Subcutaneous abdominal adipose tissue (tissue), 5 donors: ENCODE data around the gene SLC16A6.
A peak's percentile ranks its signal among the peaks of the same experiment; 100 is the strongest.
"Not testable (repeated sequence)": the region's sequence is repeated elsewhere in the genome, so short reads cannot be mapped to it uniquely, and the experiment has no call there.

Source experiments
- H3K27ac ChIP-seq: one replicate; pipeline ENCODE4 v1.7.0; 2013; ENCODE audit warnings: low read depth, mild to moderate bottlenecking, inconsistent platforms, low read length, moderate library complexity
- H3K27me3 ChIP-seq, 5 donors: one replicate each; pipeline ENCODE4 v1.7.0; 2013; ENCODE audit warnings: low read length in 5 of 5, inconsistent platforms in 1 of 5; ENCODE audit not compliant: control insufficient read depth in 5 of 5, insufficient read depth in 4 of 5
- H3K36me3 ChIP-seq, 5 donors: one replicate each; pipeline ENCODE4 v1.7.0; 2013; ENCODE audit warnings: low read length in 5 of 5; ENCODE audit not compliant: control insufficient read depth in 5 of 5, insufficient read depth in 5 of 5
- H3K4me1 ChIP-seq, 5 donors: one replicate each; pipeline ENCODE4 v1.7.0; 2013; ENCODE audit warnings: low read length in 5 of 5, mild to moderate bottlenecking in 3 of 5, moderate library complexity in 1 of 5; ENCODE audit not compliant: control insufficient read depth in 5 of 5, insufficient read depth in 5 of 5
- H3K4me3 ChIP-seq, 5 donors: one replicate each; pipeline ENCODE4 v1.7.0; 2013; ENCODE audit warnings: low read length in 5 of 5, low read depth in 1 of 5
- H3K9ac ChIP-seq, 5 donors: one replicate each; pipeline ENCODE4 v1.7.0; 2013; ENCODE audit warnings: low read length in 5 of 5, mild to moderate bottlenecking in 4 of 5, moderate library complexity in 3 of 5
- H3K9me3 ChIP-seq, 5 donors: one replicate each; pipeline ENCODE4 v1.7.0; 2013; ENCODE audit warnings: low read length in 5 of 5; ENCODE audit not compliant: control insufficient read depth in 5 of 5
- donor health status: healthy.
- donor health status: healthy.
- donor health status: healthy.
- donor health status: healthy.
- donor health status: healthy.

The SLC16A6 gene

GRCh38 chr17:68292689-68293040, 1.7 kb upstream of the SLC16A6 start:
- peaks cover 3 to 36% (median 17%) of the 10 kb centered on the region in 5 donors for H3K27me3 ChIP-seq
- no peak overlapping the region for H3K27ac ChIP-seq
- H3K9ac ChIP-seq = no peak overlapping the region
- peaks cover 0 to 30% (median 24%) of the 10 kb centered on the region in 5 donors for H3K4me1 ChIP-seq
- no peaks in the 10 kb centered on the region for H3K9me3 ChIP-seq
- peak overlapping the region in 4 of 5 donors; percentile 48 to 72 (median 67) for H3K4me3 ChIP-seq
- no peaks in the 10 kb centered on the region for H3K36me3 ChIP-seq

GRCh38 chr17:68291836-68292688, 1.1 kb upstream of the SLC16A6 start:
- H3K27ac ChIP-seq = no peak overlapping the region
- H3K9me3 ChIP-seq = no peaks in the 10 kb centered on the region
- H3K4me3 ChIP-seq = peak overlapping the region; percentile 48 to 76 (median 69)
- H3K27me3 ChIP-seq = peaks cover 3 to 36% (median 17%) of the 10 kb centered on the region in 5 donors
- no peaks in the 10 kb centered on the region for H3K36me3 ChIP-seq
- peak overlapping the region in 2 of 5 donors; percentile 30 to 35 for H3K9ac ChIP-seq
- H3K4me1 ChIP-seq = peaks cover 0 to 30% (median 24%) of the 10 kb centered on the region in 5 donors

GRCh38 chr17:68290268-68290954, 516 bp downstream of the SLC16A6 start:
- H3K4me1 ChIP-seq = peaks cover 0 to 30% (median 24%) of the 10 kb centered on the region in 5 donors
- H3K36me3 ChIP-seq = no peaks in the 10 kb centered on the region
- peaks cover 3 to 31% (median 17%) of the 10 kb centered on the region in 5 donors for H3K27me3 ChIP-seq
- H3K4me3 ChIP-seq = peak overlapping the region in 4 of 5 donors; percentile 54 to 76 (median 70)
- no peak overlapping the region for H3K27ac ChIP-seq
- no peaks in the 10 kb centered on the region for H3K9me3 ChIP-seq
- H3K9ac ChIP-seq = peak overlapping the region in 2 of 5 donors; percentile 28 to 55

- Histone ChIP-seq H3K36me3 (no peaks in the 10 kb centered on the region), H3K27me3 (peaks cover 3 to 28% (median 17%) of the 10 kb centered on the region in 5 donors), H3K27ac (no peak overlapping the region), H3K4me3 (peak overlapping the region in 4 of 5 donors; percentile 54 to 76 (median 70)), H3K9me3 (no peaks in the 10 kb centered on the region), H3K4me1 (peaks cover 0 to 30% (median 24%) of the 10 kb centered on the region in 5 donors), H3K9ac (peak overlapping the region in 1 of 5 donors; percentile 55)
Observed at GRCh38 chr17:68289936-68290267, 1.0 kb downstream of the SLC16A6 start.

- H3K27ac ChIP-seq = no peak overlapping the region
- peak overlapping the region in 1 of 5 donors; percentile 72 for H3K4me3 ChIP-seq
Observed at GRCh38 chr17:68289473-68289872, 1.5 kb downstream of the SLC16A6 start.

GRCh38 chr17:68288804-68289203, 2.1 kb downstream of the SLC16A6 start:
- H3K9ac ChIP-seq = no peak overlapping the region
- H3K27me3 ChIP-seq = peaks cover 3 to 18% (median 15%) of the 10 kb centered on the region in 5 donors
- H3K36me3 ChIP-seq = no peaks in the 10 kb centered on the region
- H3K27ac ChIP-seq = no peak overlapping the region
- no peaks in the 10 kb centered on the region for H3K9me3 ChIP-seq
- peaks cover 0 to 30% (median 24%) of the 10 kb centered on the region in 5 donors for H3K4me1 ChIP-seq
- H3K4me3 ChIP-seq = no peak overlapping the region

More at GRCh38 chr17:68289473-68289872, 1.5 kb downstream of the SLC16A6 start:
- Histone ChIP-seq H3K9ac (no peak overlapping the region), H3K27me3 (peaks cover 3 to 23% (median 17%) of the 10 kb centered on the region in 5 donors), H3K9me3 (no peaks in the 10 kb centered on the region), H3K4me1 (peaks cover 0 to 30% (median 24%) of the 10 kb centered on the region in 5 donors), H3K36me3 (no peaks in the 10 kb centered on the region)

GRCh38 chr17:68288375-68288774, 2.6 kb downstream of the SLC16A6 start:
- H3K36me3 ChIP-seq = no peaks in the 10 kb centered on the region
- H3K4me1 ChIP-seq = peaks cover 0 to 30% (median 24%) of the 10 kb centered on the region in 5 donors
- H3K27ac ChIP-seq = no peak overlapping the region
- H3K9me3 ChIP-seq = no peaks in the 10 kb centered on the region
- H3K4me3 ChIP-seq = no peak overlapping the region
- H3K27me3 ChIP-seq = peaks cover 3 to 16% (median 12%) of the 10 kb centered on the region in 5 donors
- no peak overlapping the region for H3K9ac ChIP-seq

GRCh38 chr17:68281965-68282364, 9.0 kb downstream of the SLC16A6 start:
- H3K9ac ChIP-seq, H3K4me3 ChIP-seq, H3K27ac ChIP-seq, H3K9me3 ChIP-seq, H3K36me3 ChIP-seq, H3K4me1 ChIP-seq, H3K27me3 ChIP-seq: not testable (repeated sequence)

- Histone ChIP-seq H3K9ac (no peak overlapping the region), H3K27me3 (no peaks in the 10 kb centered on the region), H3K27ac (no peak overlapping the region)
Observed at GRCh38 chr17:68277807-68278206, 13.1 kb downstream of the SLC16A6 start.

GRCh38 chr17:68276339-68276738, 14.6 kb downstream of the SLC16A6 start:
- H3K9ac ChIP-seq, H3K36me3 ChIP-seq, H3K9me3 ChIP-seq, H3K4me1 ChIP-seq, H3K27ac ChIP-seq, H3K27me3 ChIP-seq, H3K4me3 ChIP-seq: not testable (repeated sequence)

More at GRCh38 chr17:68277807-68278206, 13.1 kb downstream of the SLC16A6 start:
- peaks cover 4 to 9% (median 7%) of the 10 kb centered on the region in 5 donors for H3K9me3 ChIP-seq
- no peaks in the 10 kb centered on the region for H3K4me1 ChIP-seq
- H3K4me3 ChIP-seq = no peak overlapping the region
- H3K36me3 ChIP-seq = peaks cover 0 to 7% (median 0%) of the 10 kb centered on the region in 5 donors
